GM12874 (cell line): ENCODE data around the gene AOAH.

Experiments
- TF ChIP-seq, protein P1 (sequence below): IDR thresholded peaks from 2 replicates; pipeline ENCODE4 v1.5.1; 2011; ENCODE audit warnings: low read depth, mild to moderate bottlenecking, control low read depth, low read length, moderate library complexity; ENCODE audit not compliant: insufficient read depth

The AOAH gene

DNA sequence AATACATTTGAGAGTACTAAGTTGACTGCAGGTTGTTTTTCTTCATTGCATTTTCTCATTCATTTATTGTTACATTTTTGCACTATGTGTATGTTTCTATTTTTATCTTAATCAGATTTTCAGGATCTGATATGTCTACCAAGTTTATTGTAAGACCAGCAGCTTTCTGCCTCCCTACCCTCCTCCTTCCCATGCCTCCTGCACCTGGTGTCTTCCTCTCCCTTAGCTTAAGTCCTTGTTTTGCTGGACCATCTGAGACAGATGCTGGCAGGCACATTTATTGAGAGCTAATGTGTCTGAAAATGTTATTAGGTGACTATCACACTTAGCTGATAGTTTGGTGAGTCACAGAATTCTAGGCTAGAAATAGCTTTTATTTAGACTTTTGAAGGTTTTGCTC is 255.1 kb downstream of the AOAH start:
- TF ChIP-seq, protein P1, sequence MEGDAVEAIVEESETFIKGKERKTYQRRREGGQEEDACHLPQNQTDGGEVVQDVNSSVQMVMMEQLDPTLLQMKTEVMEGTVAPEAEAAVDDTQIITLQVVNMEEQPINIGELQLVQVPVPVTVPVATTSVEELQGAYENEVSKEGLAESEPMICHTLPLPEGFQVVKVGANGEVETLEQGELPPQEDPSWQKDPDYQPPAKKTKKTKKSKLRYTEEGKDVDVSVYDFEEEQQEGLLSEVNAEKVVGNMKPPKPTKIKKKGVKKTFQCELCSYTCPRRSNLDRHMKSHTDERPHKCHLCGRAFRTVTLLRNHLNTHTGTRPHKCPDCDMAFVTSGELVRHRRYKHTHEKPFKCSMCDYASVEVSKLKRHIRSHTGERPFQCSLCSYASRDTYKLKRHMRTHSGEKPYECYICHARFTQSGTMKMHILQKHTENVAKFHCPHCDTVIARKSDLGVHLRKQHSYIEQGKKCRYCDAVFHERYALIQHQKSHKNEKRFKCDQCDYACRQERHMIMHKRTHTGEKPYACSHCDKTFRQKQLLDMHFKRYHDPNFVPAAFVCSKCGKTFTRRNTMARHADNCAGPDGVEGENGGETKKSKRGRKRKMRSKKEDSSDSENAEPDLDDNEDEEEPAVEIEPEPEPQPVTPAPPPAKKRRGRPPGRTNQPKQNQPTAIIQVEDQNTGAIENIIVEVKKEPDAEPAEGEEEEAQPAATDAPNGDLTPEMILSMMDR, result no peak

DNA sequence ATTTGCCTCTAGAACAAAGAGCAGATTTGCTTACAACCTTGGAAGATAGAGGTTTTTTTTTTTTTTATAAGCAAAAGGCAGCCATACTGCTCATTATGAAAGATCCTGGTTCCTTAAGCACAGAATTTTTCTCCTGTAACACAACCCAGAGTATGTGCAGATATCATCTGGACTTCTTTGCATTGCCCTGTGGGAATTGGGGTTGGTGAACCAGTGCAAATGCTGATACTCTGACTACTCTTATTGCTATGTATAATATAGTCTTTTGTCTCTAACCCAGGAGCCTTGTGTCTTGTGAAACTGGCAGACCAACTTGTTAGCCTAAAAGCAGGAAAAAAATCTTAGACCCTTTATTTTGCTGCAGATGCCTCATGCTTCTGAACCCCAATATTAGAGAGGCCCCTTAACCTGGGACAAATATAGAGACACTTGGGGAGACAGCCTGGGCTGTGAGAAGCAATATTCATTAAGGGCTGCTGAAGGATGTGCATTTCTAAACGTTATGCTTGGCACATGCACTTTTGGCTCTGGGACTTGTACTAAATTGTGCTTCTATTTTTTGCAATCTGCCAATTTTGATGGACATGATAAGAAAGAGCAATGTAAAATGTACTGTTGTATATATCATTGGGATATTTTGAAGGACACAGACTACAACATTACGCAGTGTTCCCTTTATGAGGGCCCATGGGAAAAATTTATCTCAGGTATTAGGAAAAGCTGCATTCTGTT is 255.8 kb downstream of the AOAH start:
- TF ChIP-seq, protein P1, result no peak

DNA sequence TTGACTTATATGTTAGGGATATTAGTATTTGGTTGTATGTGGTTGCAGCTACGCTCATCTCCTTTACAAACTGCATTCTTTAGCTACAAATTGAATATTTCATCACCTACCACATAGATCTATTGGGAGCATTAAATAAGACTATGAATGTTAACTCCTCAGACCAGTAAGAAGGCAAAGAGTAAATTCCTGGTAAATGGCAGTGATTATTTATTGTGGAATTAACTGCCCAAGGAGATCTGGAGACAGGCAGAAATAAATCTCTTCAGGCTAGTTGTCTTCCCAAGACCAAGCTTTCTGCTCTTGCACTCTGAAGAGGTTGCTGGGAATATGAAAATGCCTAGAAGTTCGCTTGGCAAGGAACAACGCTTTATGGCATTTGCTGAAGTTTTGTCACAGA is 260.0 kb downstream of the AOAH start:
- TF ChIP-seq, protein P1, result no peak
